KOPT-K1 (cell line): Measurements from ENCODE around the gene TLDC2.

ENCODE experiments used
- H3K27ac ChIP-seq: fragments of 200-600 bp; sonication (generic); 2 replicates; pipeline ENCODE4 v1.5.1; 2016; ENCODE audit warnings: antibody characterized with exemption, mild to moderate bottlenecking, low read depth, low read length; ENCODE audit not compliant: poor library complexity, severe bottlenecking
- H3K36me3 ChIP-seq: fragments of 200-600 bp; sonication (generic); 2 replicates; pipeline ENCODE4 v1.5.1; 2017; ENCODE audit warnings: antibody characterized with exemption, mild to moderate bottlenecking, low read length, moderate library complexity; ENCODE audit not compliant: insufficient read depth
- H3K9me3 ChIP-seq: fragments of 200-600 bp; sonication (generic); 2 replicates; pipeline ENCODE4 v1.5.1; 2017; ENCODE audit warnings: antibody characterized with exemption, low read length, mild to moderate bottlenecking; ENCODE audit not compliant: insufficient read depth, poor library complexity, severe bottlenecking

TLDC2 gene

DNA sequence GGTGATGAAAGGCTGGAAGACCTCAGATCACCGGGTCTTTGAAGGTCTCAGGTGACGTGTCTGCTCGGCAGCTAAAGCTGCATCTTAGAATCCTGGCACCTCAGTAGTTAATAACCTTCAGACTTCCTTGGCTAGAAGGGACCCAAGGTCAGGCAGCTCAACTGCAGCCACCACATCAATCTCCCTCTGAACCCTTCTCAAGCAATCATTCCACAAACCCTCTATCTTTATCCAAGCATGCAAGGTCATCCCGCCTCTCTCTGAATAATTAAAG, 16.7 kb upstream of the TLDC2 start:
- Histone ChIP-seq H3K9me3 (no peaks in the 10 kb centered on the region), H3K27ac (no peak overlapping the region), H3K36me3 (no peaks in the 10 kb centered on the region)

DNA sequence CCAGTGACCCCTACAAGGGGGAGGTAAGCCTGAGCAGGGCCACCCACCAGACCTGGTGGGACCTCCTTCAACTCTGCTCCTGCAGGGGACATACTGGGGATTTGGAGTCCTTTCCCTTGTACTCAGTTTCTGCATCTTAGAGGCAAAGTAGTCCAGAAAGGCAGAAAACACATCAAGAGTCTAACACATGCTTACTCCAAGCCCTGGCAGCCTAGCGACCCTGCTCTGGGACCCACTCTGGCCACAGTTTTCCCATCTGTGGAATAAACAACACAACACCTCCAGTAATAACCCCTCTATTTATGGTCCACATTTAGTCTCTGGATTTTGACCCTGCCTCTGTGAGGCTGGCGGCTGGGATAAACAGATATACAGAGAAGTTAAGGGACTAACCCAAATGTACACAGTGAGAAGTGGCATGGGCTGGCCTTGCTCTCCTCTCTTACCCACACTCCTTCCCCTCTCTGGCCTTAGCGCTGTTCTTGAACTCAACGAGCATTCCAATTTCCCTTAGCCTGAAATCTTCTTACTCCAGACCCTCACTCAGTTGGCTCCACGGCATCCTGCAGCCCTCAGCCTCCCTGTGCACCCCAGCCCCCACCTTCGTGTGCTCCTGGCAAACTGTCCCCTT, 16.1 kb upstream of the TLDC2 start:
- Histone ChIP-seq H3K27ac (no peak overlapping the region), H3K36me3 (no peaks in the 10 kb centered on the region)

DNA sequence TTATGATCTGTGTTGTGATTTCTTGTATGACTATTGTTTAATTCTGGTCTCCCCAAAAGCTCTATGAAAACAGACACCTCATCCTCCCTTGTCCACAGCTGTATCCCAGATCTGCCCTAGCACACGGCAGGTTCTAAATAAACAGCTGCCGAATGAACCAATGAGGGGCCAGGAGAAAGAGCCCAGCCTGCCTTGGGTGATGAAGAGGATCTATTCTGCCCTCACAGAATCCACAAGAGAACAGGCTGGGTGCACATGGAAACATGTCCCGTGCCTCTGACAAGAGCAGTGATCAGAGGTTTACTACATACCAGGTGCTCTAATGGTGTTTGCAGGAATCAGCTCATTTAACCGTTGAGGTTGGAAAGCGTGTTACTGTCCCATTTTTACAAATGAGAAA, 15.6 kb upstream of the TLDC2 start:
- H3K9me3 ChIP-seq = no peaks in the 10 kb centered on the region
- H3K36me3 ChIP-seq = no peaks in the 10 kb centered on the region
- no peak overlapping the region for H3K27ac ChIP-seq

More for the DNA sequence above, 16.1 kb upstream of the TLDC2 start:
- H3K9me3 ChIP-seq = no peaks in the 10 kb centered on the region

DNA sequence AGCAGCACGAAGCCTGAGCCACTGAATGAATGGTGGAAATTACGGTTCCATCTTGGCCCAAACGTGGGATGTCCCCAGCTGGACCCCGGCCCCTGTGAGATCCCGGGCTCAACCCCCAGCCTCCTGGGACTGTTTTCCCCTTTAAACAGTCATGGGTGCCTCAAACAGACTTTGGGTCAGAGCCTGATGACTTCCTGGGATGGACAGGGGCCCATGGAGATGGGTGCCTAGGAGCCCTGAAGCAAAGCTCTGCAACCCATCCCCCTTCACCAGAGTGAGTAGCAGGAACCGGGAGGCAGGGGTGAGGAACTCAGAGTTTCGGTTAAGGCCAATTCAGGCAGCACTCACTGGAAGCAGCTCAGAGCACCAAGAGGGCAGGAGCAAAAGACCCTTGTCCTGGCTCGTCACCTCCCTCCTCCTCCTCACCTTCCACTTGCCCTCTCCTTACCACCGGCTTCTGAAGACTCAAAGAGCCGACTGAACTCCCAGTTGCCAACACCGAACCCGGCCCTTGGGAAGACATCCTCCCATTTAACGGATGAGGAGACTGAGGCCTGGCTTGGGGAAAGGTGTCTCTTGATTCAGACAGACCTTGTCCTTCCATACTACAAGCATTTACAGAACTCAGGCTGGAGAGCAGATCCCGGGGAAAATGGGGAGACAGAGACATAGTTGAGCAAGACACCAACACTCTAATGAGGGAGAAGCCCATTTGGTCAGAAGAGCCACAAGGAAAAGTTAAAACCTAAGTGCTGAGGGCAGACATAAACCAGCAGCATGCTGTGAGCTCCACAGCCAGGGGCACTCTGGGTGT, 14.9 kb upstream of the TLDC2 start:
- Histone ChIP-seq H3K9me3 (no peaks in the 10 kb centered on the region), H3K27ac (no peak overlapping the region), H3K36me3 (no peaks in the 10 kb centered on the region)

DNA sequence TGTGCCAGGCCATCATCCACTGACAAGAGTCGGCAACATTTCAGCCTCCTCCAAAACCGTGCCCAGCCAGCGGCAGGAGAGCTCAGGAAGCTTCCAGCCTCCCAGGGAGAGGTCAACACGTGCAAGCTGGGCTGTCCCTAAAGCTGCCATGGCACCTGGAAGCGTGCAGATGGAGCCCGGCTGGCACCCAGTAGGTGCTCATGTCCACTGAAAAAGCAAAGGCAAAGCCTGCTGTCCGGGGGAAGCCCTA, 14.4 kb upstream of the TLDC2 start:
- Histone ChIP-seq H3K9me3 (no peaks in the 10 kb centered on the region), H3K27ac (no peak overlapping the region), H3K36me3 (no peaks in the 10 kb centered on the region)

DNA sequence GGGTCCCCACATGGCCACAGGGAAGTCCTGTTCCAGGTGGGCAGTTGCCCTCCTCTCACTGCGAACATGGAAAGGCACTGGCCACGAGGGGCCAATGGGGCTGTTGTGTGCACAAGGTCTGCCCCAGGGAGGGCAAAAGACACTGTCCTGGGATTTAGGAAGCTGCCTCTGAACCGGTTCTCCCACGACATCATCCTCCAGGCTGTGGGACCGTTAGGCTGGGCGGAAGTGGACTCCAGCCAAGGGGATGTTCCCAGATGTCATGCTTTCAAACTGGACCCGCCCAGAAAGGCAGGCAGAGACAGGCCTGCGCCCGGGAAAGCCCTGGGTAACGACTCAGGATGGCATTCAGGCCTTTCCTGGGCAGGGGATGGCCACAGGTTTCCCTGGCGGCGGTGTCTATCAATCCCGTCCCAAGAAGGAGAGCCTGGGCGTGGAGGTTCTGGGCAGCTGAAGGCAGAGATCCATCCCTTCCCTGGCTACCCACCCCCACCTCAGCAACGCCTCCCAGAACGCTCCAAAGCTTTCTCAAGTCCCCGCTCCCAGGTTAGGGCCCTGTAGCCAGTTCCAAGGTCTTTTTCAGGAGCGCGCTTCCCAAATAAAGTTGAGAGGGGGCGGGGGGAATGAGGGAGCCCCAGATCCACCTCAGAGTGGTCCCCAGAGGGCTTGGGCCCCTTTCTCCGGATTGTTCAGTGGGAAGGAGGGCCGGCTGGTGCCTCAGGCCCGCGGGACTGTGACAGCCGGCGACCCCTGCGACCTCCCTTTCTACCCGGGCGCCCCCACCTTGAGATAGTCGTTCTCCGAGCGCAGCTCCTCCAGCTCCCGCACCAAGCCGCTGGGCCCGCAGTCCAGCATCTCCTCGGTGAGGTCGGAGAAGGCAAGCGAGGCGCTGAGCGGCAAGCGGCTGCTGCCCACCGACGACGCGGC, 13.8 kb upstream of the TLDC2 start:
- Histone ChIP-seq H3K36me3 (no peaks in the 10 kb centered on the region), H3K27ac (no peak overlapping the region), H3K9me3 (no peaks in the 10 kb centered on the region)

DNA sequence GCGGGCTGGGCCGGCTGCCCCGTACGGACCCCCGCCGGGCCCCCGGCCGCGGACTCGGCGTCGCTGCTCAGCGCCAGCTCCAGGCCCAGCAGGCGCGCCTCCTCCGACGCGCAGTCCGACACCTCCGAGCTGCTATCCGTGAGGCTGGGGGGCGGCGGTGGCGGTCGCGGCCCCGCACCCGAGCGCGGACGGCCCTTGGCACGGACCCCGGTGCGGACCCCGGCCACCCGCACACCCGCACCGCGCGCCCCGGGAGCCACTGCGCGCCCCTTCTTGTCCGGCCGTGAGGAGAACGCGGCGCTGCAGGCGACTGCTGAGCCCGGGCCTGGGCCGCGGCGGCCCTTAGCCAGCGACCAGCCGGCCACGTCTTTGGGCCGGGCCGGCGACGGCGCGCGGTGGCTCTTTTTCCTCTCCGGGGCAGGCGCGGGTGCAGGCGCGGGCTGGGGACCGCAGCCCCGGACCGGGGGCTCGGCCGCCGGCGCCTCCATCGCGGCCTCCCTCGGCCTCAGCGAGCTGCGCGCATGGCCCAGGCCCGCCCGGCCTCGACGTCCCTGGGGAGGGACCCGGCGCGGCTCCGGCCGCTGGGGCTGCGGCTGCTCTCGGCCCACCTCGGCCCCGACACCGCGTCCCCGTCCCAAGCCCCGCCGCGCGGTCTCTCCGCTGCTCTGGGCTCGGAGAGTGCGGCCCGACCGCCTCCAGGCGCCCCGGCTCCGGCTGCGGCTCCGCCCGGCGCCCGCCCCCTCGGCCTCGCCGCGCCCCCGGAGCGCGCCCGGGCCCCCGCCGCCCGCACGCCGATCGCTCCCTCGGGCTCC, 12.9 kb upstream of the TLDC2 start:
- no peaks in the 10 kb centered on the region for H3K9me3 ChIP-seq
- peak overlapping the region; percentile 68 for H3K27ac ChIP-seq
- H3K36me3 ChIP-seq = no peaks in the 10 kb centered on the region

GRCh38 chr20:36865076-36865860, 10.7 kb upstream of the TLDC2 start:
- Histone ChIP-seq H3K36me3 (no peaks in the 10 kb centered on the region), H3K27ac (no peak overlapping the region)

GRCh38 chr20:36865861-36866149, 10.1 kb upstream of the TLDC2 start:
- Histone ChIP-seq H3K36me3 (no peaks in the 10 kb centered on the region), H3K27ac (no peak overlapping the region), H3K9me3 (no peaks in the 10 kb centered on the region)

More at GRCh38 chr20:36865076-36865860, 10.7 kb upstream of the TLDC2 start:
- H3K9me3 ChIP-seq = no peaks in the 10 kb centered on the region

- Histone ChIP-seq H3K36me3 (no peaks in the 10 kb centered on the region), H3K9me3 (no peaks in the 10 kb centered on the region), H3K27ac (no peak overlapping the region)
These were observed 9.8 kb upstream of the TLDC2 start for GRCh38 chr20:36866164-36866563.

GRCh38 chr20:36866681-36867495, 9.1 kb upstream of the TLDC2 start:
- Histone ChIP-seq H3K9me3 (no peaks in the 10 kb centered on the region), H3K27ac (no peak overlapping the region), H3K36me3 (no peaks in the 10 kb centered on the region)

DNA sequence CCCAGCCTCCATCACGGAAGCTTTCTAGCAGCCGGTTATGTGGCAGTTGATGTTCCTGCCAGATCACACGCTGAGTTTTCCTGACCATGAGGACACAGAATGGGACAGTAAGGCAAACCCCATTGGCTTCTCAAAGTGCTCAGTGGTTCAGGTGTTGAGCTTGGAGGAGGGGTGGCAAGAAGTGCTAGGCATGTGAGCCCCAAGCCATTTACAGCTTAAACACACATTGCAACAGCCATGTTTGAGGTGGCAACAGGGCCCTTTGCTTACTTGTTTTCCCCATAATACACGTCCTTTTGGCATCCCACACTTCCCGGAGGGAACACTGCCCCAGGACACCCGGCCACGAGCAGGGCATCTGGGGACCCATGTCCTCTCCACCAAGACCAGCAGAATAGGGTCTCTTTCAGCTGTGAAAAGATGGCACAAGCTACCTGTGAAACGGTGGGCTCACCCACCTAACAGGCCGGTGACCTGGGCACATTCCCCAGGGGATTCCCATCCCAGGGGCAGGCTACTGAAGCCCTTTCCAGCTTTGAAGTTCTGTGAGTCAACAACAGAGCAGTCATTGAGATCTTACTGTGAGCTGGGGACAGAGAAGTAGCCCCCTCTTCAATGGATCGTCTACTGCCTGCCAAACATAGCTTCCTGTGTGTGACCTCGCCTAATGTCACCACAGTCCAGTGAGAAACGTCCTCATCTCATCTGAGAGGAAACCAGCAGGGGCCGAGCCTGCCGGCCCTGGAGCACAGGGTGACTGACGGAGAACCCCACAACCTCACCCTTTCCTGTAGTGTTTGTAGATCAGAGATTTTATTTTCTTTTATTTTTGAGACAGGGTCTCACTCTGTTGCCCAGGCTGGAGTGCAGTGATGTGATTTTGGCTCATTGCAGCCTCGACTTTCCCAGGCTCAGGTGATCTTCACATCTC, 4.0 kb upstream of the TLDC2 start:
- no peak overlapping the region for H3K27ac ChIP-seq
- H3K9me3 ChIP-seq = no peaks in the 10 kb centered on the region
- H3K36me3 ChIP-seq = no peaks in the 10 kb centered on the region

- H3K36me3 ChIP-seq = no peaks in the 10 kb centered on the region
- H3K9me3 ChIP-seq = no peaks in the 10 kb centered on the region
- H3K27ac ChIP-seq = no peak overlapping the region
These were observed 3.1 kb upstream of the TLDC2 start for GRCh38 chr20:36872852-36873251.
